H1 (cell line): ENCODE data around the gene OR14I1.
"Not testable (repeated sequence)": the region's sequence is repeated elsewhere in the genome, so short reads cannot be mapped to it uniquely, and the experiment has no call there.

Experiments
- FOSL1 ChIP-seq: IDR thresholded peaks from 2 replicates; pipeline ENCODE4 v1.6.1; 2011; ENCODE audit warnings: mild to moderate bottlenecking, low read depth, low read length, moderate library complexity; ENCODE audit not compliant: insufficient read depth
- SIN3A ChIP-seq, 2 experiments: IDR thresholded peaks in 1 of 2; conservative IDR thresholded peaks in 1 of 2; 2 replicates each; pipeline ENCODE4 v1.6.1; 2011 to 2012; ENCODE audit warnings: low read length in 2 of 2, improper control_type of control experiment in 1 of 2, low read depth in 1 of 2, mild to moderate bottlenecking in 1 of 2

- TF ChIP-seq FOSL1; SIN3A (conservative IDR thresholded peaks at IDR 0.05 in 1 of 2, IDR thresholded peaks at IDR 0.05 in 1 of 2; ENCODE audit: low read depth in 1 of 2, low read length in 2 of 2): not testable (repeated sequence)
Observed at GRCh38 chr1:248655354-248655753, 47.2 kb downstream of the OR14I1 start, which contains the start of gene OR2T27.
